Activated CD8-positive, alpha-beta memory T cell treated with anti-CD3 and anti-CD28 coated beads for 36 hours (primary cell): ENCODE results near the gene IP6K3. TPM values are rescaled to one million over a fixed set of nuclear protein-coding genes. Genes with fewer than 3 reads are reported as not detected.

Experiments
- CTCF ChIA-PET: fragments of 350-600 bp; sonication (Branson Sonifier 250); formaldehyde crosslinking; loops from one replicate; lab custom pipeline; 2021; ENCODE audit warnings: antibody characterized with exemption; lab: Charles Lee
- POLR2A ChIA-PET: fragments of 350-600 bp; sonication (Branson Sonifier 250); formaldehyde crosslinking; loops from one replicate; lab custom pipeline; 2021; ENCODE audit warnings: antibody characterized with exemption; lab: Charles Lee
- total RNA-seq, 2 experiments: library from RNA; stranded (reverse); gene quantifications; one replicate each; pipeline ENCODE4 v1.2.3, GENCODE V29; 2021

Gene IP6K3
- total RNA-seq, 2 experiments from 2014 or later, result not detected

- ChIA-PET CTCF (interaction anchor here (1.2 to 6.4 kb wide), 10 partner anchors 11 to 394 kb away, joined by 3 to 32 read pairs (median 4); partner anchors contain the start of gene UQCC2), POLR2A (interaction anchor here (0.5 kb wide), 1 partner anchor 396 kb away, joined by 3 read pairs; no protein-coding TSS in a partner anchor)
Observed at GRCh38 chr6:33766921-33767907, 20.5 kb upstream of the IP6K3 start.

GRCh38 chr6:33765368-33765767 is 18.7 kb upstream of the IP6K3 start:
- ChIA-PET CTCF (no interaction called here), POLR2A (no interaction called here)

DNA sequence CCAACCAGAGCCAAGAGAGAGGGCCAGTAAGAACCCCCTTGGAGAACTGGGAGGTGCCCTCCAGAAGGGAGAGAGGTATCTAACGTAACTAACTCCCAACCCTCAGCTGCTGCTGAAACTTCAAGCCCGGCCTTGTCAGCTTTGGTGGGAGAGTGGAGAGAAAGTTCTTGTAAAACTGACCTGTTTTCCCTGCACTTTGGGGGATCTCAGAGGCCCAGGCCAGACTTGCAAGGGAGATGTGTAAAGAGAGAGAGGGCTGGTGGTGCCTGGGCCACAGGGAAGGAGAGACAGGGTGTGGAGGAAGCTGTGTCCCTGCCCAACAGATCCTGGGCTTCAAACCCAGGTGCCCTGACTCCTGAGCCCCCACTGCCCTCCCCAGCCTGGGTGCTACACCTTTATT is 17.3 kb upstream of the IP6K3 start:
- CTCF ChIA-PET, result no interaction called here
- POLR2A ChIA-PET, result interaction anchor here (0.6 kb wide), 1 partner anchor 290 kb away, joined by 3 read pairs; no protein-coding TSS in a partner anchor

DNA sequence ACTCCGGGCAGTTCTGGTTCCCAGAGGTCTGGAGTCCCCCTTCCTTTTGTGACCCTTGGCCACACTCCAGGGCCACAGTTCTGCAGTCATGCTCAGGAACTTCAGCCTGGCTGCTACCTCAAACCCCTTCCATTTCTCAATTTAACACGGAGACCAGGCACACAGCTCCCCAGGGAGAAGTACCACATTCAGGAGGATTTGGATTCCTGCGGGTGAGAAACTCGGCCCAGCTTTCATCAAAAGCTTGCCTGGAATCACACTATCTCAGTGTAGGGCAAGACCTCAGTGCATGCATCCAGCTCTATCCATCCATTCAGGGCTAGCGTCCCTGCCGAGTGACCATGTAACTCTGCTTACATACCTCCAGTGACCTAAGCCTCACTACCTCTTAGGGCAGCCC is 16.8 kb upstream of the IP6K3 start:
- ChIA-PET CTCF (no interaction called here), POLR2A (interaction anchor here (0.6 kb wide), 1 partner anchor 291 kb away, joined by 3 read pairs; no protein-coding TSS in a partner anchor)

DNA sequence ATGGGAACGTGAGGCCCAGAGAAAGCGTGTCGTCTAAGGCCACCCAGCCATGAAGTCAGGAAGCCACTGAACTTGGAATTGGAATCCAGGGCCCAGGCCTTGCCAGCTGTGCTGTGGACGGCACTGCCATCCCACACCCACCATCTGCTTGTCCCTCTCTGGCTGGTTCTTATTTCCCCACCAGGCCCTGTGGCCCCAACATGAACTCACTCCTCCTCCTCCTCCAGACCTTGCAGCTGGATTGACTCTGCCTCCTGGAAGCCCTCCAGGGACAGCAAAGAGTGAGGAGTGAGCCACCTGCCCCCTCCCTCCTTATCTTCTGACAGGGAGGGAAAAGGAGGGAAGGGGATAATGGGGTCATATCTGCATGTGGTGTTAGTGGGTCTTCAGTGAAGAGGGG is 16.0 kb upstream of the IP6K3 start:
- ChIA-PET POLR2A (no interaction called here), CTCF (interaction anchor here (0.7 to 2.8 kb wide), 2 partner anchors 8 to 49 kb away, joined by 3 to 9 read pairs; no protein-coding TSS in a partner anchor)

DNA sequence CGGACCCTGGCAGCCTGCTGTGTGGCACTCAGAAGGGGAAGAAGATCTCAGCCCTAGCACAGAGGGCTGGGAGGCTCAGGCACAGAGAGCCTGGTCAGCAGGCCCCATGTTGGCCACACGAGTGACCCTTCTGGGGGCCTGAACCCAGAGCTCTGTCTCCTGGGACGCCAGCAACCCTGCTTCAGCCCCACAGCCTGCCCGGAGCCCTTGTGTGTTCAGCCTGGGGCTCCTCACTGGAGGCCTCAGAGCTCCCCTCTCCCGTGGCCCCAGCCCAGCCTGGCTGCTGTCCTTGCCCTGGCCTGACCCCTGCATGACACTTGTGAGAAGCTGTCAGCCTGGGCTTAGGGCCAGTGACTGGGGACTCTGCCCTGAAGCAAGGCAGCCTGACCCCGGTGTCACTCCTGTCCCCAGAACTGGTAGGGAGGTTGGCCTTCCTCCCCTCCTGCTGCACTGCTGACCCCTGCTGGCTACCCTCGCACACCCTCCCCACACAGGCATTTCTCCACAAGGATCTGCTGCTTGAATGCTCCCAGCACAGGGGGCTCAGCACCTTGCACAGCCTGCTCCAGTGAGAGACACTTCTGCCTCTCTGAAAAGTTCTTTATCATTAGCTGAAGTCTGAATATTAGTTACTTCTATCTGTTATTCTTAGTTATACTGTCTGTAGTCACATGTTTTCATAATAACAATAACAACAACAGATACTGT is 15.4 kb upstream of the IP6K3 start:
- CTCF ChIA-PET, result interaction anchor here (0.7 to 2.8 kb wide), 4 partner anchors 9 to 62 kb away, joined by 3 to 9 read pairs (median 4); partner anchors contain the start of gene UQCC2
- POLR2A ChIA-PET, result no interaction called here

GRCh38 chr6:33761581-33761921 is 14.8 kb upstream of the IP6K3 start:
- ChIA-PET POLR2A (no interaction called here), CTCF (interaction anchor here (1.0 to 2.8 kb wide), 3 partner anchors 9 to 62 kb away, joined by 3 to 9 read pairs (median 4); partner anchors contain the start of gene UQCC2)

- ChIA-PET POLR2A (interaction anchor here (0.7 kb wide), 1 partner anchor 185 kb away, joined by 3 read pairs; no protein-coding TSS in a partner anchor), CTCF (interaction anchor here (1.0 to 2.8 kb wide), 3 partner anchors 9 to 16 kb away, joined by 3 to 9 read pairs (median 4); no protein-coding TSS in a partner anchor)
Observed at GRCh38 chr6:33759887-33760629, 13.4 kb upstream of the IP6K3 start.

GRCh38 chr6:33758815-33759216 is 12.1 kb upstream of the IP6K3 start:
- CTCF ChIA-PET, result interaction anchor here (1.0 kb wide), 1 partner anchor 11 kb away, joined by 3 read pairs; no protein-coding TSS in a partner anchor
- POLR2A ChIA-PET, result no interaction called here

- CTCF ChIA-PET, result interaction anchor here (1.6 kb wide), 1 partner anchor 14 kb away, joined by 4 read pairs; no protein-coding TSS in a partner anchor
Observed at GRCh38 chr6:33757906-33758305, 11.2 kb upstream of the IP6K3 start.

GRCh38 chr6:33757113-33757512 is 10.4 kb upstream of the IP6K3 start:
- ChIA-PET CTCF (interaction anchor here (1.6 kb wide), 1 partner anchor 15 kb away, joined by 4 read pairs; no protein-coding TSS in a partner anchor), POLR2A (no interaction called here)

More at GRCh38 chr6:33757906-33758305, 11.2 kb upstream of the IP6K3 start:
- POLR2A ChIA-PET, result no interaction called here

DNA sequence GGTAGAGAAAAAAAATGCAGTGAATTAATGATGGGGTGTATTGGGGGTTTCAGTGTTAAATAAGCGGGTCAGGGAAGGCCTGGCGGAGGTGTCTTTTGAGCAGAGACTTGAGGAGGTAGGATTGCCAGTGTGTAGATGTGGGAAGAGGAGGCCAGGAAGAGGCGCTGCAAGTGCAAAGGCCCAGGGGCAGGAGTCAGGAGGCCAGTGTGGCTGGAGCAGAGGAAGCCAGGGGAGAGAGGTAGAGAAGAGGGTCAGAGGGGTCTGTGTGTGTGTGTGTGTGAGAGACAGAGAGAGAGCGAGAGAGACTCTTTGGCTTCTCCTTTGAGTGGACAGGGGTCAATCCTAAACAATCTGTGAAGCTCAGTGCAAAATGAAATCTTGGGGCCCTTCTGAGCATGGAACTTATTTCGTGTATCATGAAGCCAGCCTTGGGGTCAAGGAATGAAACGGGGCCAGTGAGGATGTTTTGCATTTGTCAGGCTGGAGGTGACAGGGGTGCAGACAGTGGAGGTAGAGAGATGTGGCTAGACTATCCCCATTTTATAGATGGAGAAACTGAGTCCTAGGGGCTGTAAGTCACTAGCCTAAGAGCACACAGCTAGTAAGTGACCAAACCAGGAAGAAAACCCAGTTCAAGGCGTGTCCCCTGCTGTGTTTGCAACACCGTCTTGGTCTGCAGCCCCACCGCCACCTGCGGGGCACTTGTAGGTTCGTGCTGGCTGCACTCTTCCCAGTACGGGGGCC is 9.7 kb upstream of the IP6K3 start:
- ChIA-PET CTCF (interaction anchor here (1.6 kb wide), 1 partner anchor 16 kb away, joined by 4 read pairs; no protein-coding TSS in a partner anchor), POLR2A (interaction anchor here (0.6 kb wide), 1 partner anchor 30 kb away, joined by 3 read pairs; no protein-coding TSS in a partner anchor)

DNA sequence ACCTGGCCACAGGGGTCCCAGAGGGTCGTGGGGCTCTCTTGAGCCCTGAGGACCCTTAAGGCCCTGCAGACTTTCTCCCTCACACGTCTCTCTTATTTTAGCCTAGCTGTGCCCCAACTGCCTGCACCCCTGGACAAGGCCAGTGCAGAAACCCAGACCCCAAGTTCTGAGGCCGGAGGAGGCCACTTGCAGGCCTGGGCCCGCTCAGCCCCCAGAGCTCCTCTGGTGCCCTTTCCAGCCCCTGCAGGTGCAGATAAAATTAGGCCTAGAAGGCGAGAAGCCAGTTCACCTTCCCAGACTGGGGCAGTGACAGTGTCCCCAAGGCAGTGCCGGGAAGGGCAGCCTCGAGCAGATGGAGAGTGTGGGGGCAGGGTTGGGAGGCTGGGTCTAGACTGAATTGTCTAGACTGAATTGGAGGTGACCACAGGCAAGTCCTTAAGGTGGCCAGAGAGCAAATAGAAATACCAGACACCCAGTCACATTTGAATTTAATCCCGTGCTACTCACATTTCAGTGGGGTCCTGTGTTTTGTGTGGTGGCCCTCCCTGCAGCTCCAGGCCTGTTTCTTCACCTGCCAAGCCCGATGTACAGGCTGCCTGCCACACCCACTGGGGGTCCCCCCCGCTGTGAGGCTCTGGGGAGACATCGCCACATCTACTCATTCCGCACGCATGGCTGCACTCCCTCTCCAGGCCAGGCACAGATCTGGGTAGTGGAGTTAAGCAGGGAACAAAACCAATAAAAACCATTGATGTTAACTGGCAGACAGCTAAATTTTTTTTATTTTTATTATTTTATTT is 8.6 kb upstream of the IP6K3 start:
- CTCF ChIA-PET, result no interaction called here
- POLR2A ChIA-PET, result no interaction called here

DNA sequence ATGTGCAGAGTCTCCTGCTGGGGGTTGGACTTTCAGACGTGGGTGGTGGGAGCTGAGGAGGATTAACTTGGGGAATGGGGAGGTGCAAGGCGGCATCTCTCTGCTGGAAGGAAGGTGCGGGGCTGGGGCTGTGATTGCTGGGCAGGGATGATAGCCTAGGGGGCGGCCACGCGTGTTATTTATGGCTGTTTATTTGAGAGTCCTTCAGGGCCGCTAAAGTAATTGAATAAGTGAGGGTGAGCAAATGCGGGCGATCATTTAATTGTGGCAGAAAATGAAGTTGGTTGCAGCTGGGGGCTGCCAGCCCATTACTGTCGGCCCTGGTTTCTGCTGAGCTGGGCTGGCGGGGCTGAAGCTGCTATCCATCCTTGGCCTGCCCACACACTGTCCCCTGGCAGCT is 7.5 kb upstream of the IP6K3 start:
- ChIA-PET CTCF (interaction anchor here (1.1 kb wide), 1 partner anchor 10 kb away, joined by 4 read pairs; no protein-coding TSS in a partner anchor), POLR2A (no interaction called here)

DNA sequence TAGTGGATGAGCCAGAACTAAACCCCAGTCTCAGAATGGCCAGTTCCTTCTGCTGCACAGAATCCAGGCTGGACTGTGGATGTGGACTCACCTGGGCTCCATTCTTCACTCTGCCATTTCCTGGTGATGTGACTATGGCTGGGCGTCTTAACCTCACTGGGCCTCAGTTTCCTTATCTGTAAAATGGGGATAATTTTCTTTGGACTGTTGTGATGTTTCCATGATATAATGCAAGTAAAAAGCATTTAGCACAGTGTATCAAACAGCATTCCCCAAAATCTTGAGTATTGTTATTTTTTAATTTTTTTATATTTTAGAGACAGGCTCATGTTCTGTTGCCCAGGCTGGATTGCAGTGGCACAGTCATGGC is 5.9 kb upstream of the IP6K3 start:
- CTCF ChIA-PET, result no interaction called here
- POLR2A ChIA-PET, result no interaction called here

DNA sequence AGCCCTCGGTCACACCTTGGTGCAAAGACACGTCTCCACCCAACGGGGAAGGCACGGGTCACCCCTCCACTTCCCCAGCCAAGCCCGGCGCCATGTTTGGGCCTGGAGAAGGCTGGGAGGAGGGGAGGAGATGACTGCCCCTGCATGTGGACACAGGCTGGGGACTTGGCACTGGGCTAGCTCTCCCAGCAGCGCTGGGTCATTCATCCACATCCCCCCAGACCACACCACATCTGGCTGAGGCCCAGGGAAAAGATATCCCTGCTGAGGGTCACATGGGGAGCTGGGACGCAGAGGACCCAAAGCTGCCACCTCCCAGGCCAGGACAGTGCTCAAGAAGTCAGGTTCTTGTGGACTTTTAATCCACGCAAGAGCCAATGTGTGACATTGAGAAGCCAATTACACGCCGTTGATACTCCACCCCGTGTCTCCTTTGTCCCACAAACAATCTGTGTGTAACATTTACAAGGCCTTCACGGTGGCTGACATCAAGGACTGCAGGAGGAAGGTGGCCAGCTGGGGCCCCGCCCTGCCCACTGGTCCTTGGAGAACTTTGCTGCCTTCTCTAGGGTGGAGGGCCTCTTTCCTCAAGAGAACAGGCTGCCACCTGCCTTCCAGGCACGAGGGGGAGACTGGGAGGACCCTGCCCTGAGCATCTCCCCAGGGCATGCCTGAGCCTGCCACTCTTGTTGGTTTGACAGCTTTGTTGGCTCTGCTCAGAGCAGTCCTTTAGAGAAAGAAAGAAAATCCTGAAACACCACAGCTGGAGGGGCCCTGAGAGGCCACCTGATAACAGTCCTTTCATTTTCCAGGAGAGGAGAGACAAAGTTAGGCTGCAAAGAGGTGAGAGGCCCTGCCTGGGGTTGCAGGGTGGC is 5.3 kb upstream of the IP6K3 start:
- ChIA-PET POLR2A (no interaction called here), CTCF (interaction anchor here (1.0 to 1.8 kb wide), 2 partner anchors 9 to 17 kb away, joined by 3 to 4 read pairs; no protein-coding TSS in a partner anchor)
